Parathyroid adenoma (tissue), 2 donors: ENCODE measurements around the gene HYOU1.

ENCODE experiments used
- H2AFZ ChIP-seq: fragments of 300-600 bp; sonication (generic); one replicate; pipeline ENCODE4 v1.7.0; 2017; ENCODE audit warnings: antibody characterized with exemption, mild to moderate bottlenecking
- H3K27ac ChIP-seq: fragments of 300-600 bp; sonication (generic); one replicate; pipeline ENCODE4 v1.7.0; 2017
- H3K27me3 ChIP-seq: fragments of 300-600 bp; sonication (generic); one replicate; pipeline ENCODE4 v1.7.0; 2017; ENCODE audit warnings: low read length; ENCODE audit not compliant: control insufficient read depth, insufficient read depth
- H3K36me3 ChIP-seq: fragments of 300-600 bp; sonication (generic); one replicate; pipeline ENCODE4 v1.7.0; 2017; ENCODE audit warnings: low read length; ENCODE audit not compliant: control insufficient read depth, insufficient read depth
- H3K4me1 ChIP-seq: fragments of 300-600 bp; sonication (generic); one replicate; pipeline ENCODE4 v1.7.0; 2017; ENCODE audit warnings: control low read depth
- H3K4me2 ChIP-seq: fragments of 300-600 bp; sonication (generic); one replicate; pipeline ENCODE4 v1.7.0; 2017; ENCODE audit warnings: low read length
- H3K4me3 ChIP-seq: fragments of 300-600 bp; sonication (generic); one replicate; pipeline ENCODE4 v1.7.0; 2017; ENCODE audit warnings: low read depth, low read length
- H3K79me2 ChIP-seq: fragments of 300-600 bp; sonication (generic); one replicate; pipeline ENCODE4 v1.7.0; 2017; ENCODE audit warnings: control low read depth
- H3K9ac ChIP-seq: fragments of 300-600 bp; sonication (generic); one replicate; pipeline ENCODE4 v1.7.0; 2017; ENCODE audit warnings: mild to moderate bottlenecking
- H3K9me3 ChIP-seq: fragments of 300-600 bp; sonication (generic); one replicate; pipeline ENCODE4 v1.7.0; 2017; ENCODE audit warnings: low read length; ENCODE audit not compliant: control insufficient read depth
- CTCF ChIP-seq: fragments of 300-600 bp; sonication (generic); IDR thresholded peaks from one replicate; pipeline ENCODE4 v1.7.0; 2017; ENCODE audit warnings: antibody characterized with exemption, mild to moderate bottlenecking
- donor health status: primary hyperparathyroidism.

Gene HYOU1

GRCh38 chr11:119094816-119095065, 37.7 kb upstream of the HYOU1 start:
- H3K27me3 ChIP-seq: no peaks in the 10 kb centered on the region

GRCh38 chr11:119093942-119094815, 37.2 kb upstream of the HYOU1 start:
- H3K27me3 ChIP-seq: no peaks in the 10 kb centered on the region
- peak overlapping the region; percentile 78 for H3K27ac ChIP-seq
- H3K4me1 ChIP-seq: peaks cover 7% of the 10 kb centered on the region
- no peak for TF ChIP-seq CTCF
- H3K79me2 ChIP-seq: no peaks in the 10 kb centered on the region
- H3K4me3 ChIP-seq: peak overlapping the region; percentile 77
- peak overlapping the region; percentile 82 for H2AFZ ChIP-seq
- no peaks in the 10 kb centered on the region for H3K36me3 ChIP-seq
- H3K9me3 ChIP-seq: no peaks in the 10 kb centered on the region
- peak overlapping the region; percentile 96 for H3K4me2 ChIP-seq
- H3K9ac ChIP-seq: peak overlapping the region; percentile 46

More at GRCh38 chr11:119094816-119095065, 37.7 kb upstream of the HYOU1 start:
- Histone ChIP-seq H3K27ac (peak overlapping the region; percentile 78), H3K36me3 (no peaks in the 10 kb centered on the region), H3K9ac (peak overlapping the region; percentile 46), H3K4me2 (peak overlapping the region; percentile 96), H3K4me3 (peak overlapping the region; percentile 77), H2AFZ (peak overlapping the region; percentile 82), H3K9me3 (no peaks in the 10 kb centered on the region), H3K4me1 (peaks cover 7% of the 10 kb centered on the region), H3K79me2 (no peaks in the 10 kb centered on the region)
- peak; percentile 52 for TF ChIP-seq CTCF

GRCh38 chr11:119092880-119093842, 36.2 kb upstream of the HYOU1 start:
- Histone ChIP-seq H3K27me3 (no peaks in the 10 kb centered on the region), H3K27ac (no peak overlapping the region)
- TF ChIP-seq CTCF: no peak

DNA sequence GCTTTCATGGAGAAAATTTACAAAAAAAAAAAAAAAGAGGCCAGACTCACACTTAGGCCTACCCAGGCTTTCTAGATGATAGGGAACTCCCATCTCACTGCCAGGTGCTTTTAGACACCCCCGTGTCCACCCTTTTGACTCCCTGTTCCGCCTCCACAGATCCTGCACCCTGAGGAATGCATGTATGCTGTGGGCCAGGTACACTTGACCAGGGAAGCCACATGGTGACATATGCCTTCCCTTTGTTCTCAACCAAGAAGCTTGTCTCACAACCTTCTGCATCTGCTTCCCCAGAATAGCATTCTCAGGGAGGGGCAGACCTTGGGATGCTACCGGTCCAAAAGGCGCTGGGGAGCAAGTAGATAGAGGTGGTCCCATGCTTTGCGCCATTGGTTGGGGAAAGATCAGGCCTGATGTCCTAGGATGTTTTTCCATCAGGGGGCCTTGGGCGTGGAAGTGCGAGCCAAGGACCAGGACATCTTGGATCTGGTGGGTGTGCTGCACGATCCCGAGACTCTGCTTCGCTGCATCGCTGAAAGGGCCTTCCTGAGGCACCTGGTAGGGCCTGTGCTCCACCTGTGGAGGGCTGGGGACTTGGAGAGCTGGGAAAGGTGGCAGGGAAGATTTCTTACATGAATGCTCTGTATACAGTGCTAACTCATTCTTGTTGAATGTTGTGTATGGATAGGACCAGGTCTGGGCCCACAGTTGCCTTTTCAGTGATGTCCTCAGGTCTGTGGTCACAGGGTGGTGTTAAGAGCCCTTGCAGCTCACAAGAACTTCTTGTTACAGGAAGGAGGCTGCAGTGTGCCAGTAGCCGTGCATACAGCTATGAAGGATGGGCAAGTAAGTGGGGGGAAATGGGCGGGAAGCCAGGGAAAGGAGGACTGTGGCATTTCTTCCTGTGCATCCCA, 35.2 kb upstream of the HYOU1 start:
- Histone ChIP-seq H2AFZ (no peak overlapping the region), H3K9ac (no peak overlapping the region), H3K4me3 (no peak overlapping the region), H3K4me1 (peaks cover 7% of the 10 kb centered on the region), H3K9me3 (no peaks in the 10 kb centered on the region), H3K4me2 (no peak overlapping the region), H3K36me3 (no peaks in the 10 kb centered on the region), H3K27ac (no peak overlapping the region), H3K27me3 (no peaks in the 10 kb centered on the region), H3K79me2 (no peaks in the 10 kb centered on the region)
- no peak for TF ChIP-seq CTCF

More at GRCh38 chr11:119092880-119093842, 36.2 kb upstream of the HYOU1 start:
- Histone ChIP-seq H3K4me2 (peak overlapping the region; percentile 96), H3K4me3 (peak overlapping the region; percentile 77), H3K9me3 (no peaks in the 10 kb centered on the region), H3K9ac (no peak overlapping the region), H3K79me2 (no peaks in the 10 kb centered on the region), H3K36me3 (no peaks in the 10 kb centered on the region), H3K4me1 (peaks cover 7% of the 10 kb centered on the region), H2AFZ (no peak overlapping the region)
